ENCODE results near the gene ARHGEF33.

DNA sequence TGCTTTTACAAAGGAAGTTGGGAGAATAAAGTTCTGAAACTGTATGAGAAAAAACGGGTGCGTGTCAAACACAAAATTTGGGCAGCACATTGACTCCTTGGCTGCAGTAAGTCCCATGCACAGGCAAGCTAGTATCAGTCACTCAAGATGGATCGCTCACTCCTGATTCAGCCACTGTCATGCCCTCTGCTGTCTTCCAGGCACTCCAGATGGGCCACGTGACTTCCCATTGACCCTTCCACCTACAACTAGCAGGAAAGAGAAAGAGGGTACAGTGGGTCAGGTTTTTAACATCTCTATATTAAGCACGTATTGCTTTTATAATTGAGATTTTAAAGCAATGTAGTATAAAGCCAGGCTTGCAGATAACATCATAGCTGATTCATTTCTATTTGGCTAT, 8.6 kb downstream of the ARHGEF33 start:
- TF ChIP-seq TAF1 (IDR thresholded peaks at IDR 0.05; ENCODE audit: low read depth) (no peak), POLR2AphosphoS5 (IDR thresholded peaks at IDR 0.05) (no peak), EZH2 (IDR thresholded peaks at IDR 0.05; ENCODE audit: borderline replicate concordance, insufficient read depth, low read length, poor library complexity, severe bottlenecking) (no peak), EP300 (conservative IDR thresholded peaks at IDR 0.05; ENCODE audit: poor library complexity, severe bottlenecking) (no peak)
- TF ChIP-seq, protein P1, sequence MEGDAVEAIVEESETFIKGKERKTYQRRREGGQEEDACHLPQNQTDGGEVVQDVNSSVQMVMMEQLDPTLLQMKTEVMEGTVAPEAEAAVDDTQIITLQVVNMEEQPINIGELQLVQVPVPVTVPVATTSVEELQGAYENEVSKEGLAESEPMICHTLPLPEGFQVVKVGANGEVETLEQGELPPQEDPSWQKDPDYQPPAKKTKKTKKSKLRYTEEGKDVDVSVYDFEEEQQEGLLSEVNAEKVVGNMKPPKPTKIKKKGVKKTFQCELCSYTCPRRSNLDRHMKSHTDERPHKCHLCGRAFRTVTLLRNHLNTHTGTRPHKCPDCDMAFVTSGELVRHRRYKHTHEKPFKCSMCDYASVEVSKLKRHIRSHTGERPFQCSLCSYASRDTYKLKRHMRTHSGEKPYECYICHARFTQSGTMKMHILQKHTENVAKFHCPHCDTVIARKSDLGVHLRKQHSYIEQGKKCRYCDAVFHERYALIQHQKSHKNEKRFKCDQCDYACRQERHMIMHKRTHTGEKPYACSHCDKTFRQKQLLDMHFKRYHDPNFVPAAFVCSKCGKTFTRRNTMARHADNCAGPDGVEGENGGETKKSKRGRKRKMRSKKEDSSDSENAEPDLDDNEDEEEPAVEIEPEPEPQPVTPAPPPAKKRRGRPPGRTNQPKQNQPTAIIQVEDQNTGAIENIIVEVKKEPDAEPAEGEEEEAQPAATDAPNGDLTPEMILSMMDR (IDR thresholded peaks at IDR 0.05; ENCODE audit: poor library complexity, severe bottlenecking): no peak
